Measurements from ENCODE around the gene PCDHGA5.

GRCh38 chr5:141411575-141411974 lies 47.6 kb downstream of the PCDHGA5 start:
- TF ChIP-seq POLR2A (IDR thresholded peaks at IDR 0.05) = no peak
- no peak for TF ChIP-seq CTCF (IDR thresholded peaks at IDR 0.05)
